RWPE2 (cell line): ENCODE results near the gene TENM4.

Experiments
- ATAC-seq: fragments of 200-7000 bp; cut with Tn5 transposase; 3 replicates; pipeline ENCODE4 v1.9.1; 2021; ENCODE audit warnings: low read depth
- DNase-seq: peaks from one replicate; pipeline ENCODE4 v3.0.0-alpha.2; 2020; ENCODE audit warnings: low spot score
- H3K27ac ChIP-seq: fragments of 450-650 bp; 2 replicates; pipeline ENCODE4 v1.5.1; 2017; ENCODE audit warnings: mild to moderate bottlenecking; ENCODE audit not compliant: poor library complexity, severe bottlenecking
- H3K27me3 ChIP-seq: fragments of 250-450 bp; sonication (Bioruptor Pico); 2 replicates; pipeline ENCODE4 v1.5.1; 2021; ENCODE audit warnings: mild to moderate bottlenecking, moderate library complexity; ENCODE audit not compliant: insufficient read depth, poor library complexity, severe bottlenecking
- H3K36me3 ChIP-seq: fragments of 250-450 bp; sonication (Bioruptor Pico); 2 replicates; pipeline ENCODE4 v1.5.1; 2020; ENCODE audit warnings: low read depth, mild to moderate bottlenecking, moderate library complexity
- H3K4me1 ChIP-seq: fragments of 250-450 bp; sonication (Bioruptor Pico); 2 replicates; pipeline ENCODE4 v1.5.1; 2021; ENCODE audit warnings: mild to moderate bottlenecking, moderate library complexity; ENCODE audit not compliant: insufficient read depth, poor library complexity, severe bottlenecking
- H3K4me3 ChIP-seq: fragments of 250-450 bp; sonication (Bioruptor Pico); 2 replicates; pipeline ENCODE4 v1.5.1; 2021; ENCODE audit warnings: mild to moderate bottlenecking, moderate library complexity; ENCODE audit not compliant: severe bottlenecking
- H3K9me3 ChIP-seq: fragments of 250-450 bp; sonication (Bioruptor Pico); 2 replicates; pipeline ENCODE4 v1.5.1; 2021; ENCODE audit warnings: mild to moderate bottlenecking, moderate library complexity; ENCODE audit not compliant: severe bottlenecking
- CTCF ChIP-seq: fragments of 450-650 bp; IDR thresholded peaks from one replicate; pipeline ENCODE4 v1.5.1; 2017; ENCODE audit warnings: mild to moderate bottlenecking, moderate library complexity; ENCODE audit not compliant: poor library complexity, severe bottlenecking

TENM4 gene

GRCh38 chr11:79439886-79440570, 802 bp downstream of the TENM4 start:
- Histone ChIP-seq H3K36me3 (no peaks in the 10 kb centered on the region), H3K27me3 (no peaks in the 10 kb centered on the region), H3K4me1 (no peaks in the 10 kb centered on the region), H3K27ac (peak overlapping the region; percentile 91), H3K9me3 (peaks cover 2% of the 10 kb centered on the region), H3K4me3 (peak overlapping the region; percentile 74)
- DNase-seq = no peak
- no peak for TF ChIP-seq CTCF
- peak; percentile 10 for ATAC-seq

GRCh38 chr11:79439410-79439885, 1.4 kb downstream of the TENM4 start:
- Histone ChIP-seq H3K27ac (peak overlapping the region; percentile 91), H3K9me3 (peaks cover 2% of the 10 kb centered on the region), H3K4me3 (peak overlapping the region; percentile 74), H3K4me1 (no peaks in the 10 kb centered on the region), H3K27me3 (no peaks in the 10 kb centered on the region), H3K36me3 (no peaks in the 10 kb centered on the region)
- DNase-seq (no peak), ATAC-seq (peak; percentile 3; the same call in 1 of the 3 replicates)
- TF ChIP-seq CTCF = no peak

DNA sequence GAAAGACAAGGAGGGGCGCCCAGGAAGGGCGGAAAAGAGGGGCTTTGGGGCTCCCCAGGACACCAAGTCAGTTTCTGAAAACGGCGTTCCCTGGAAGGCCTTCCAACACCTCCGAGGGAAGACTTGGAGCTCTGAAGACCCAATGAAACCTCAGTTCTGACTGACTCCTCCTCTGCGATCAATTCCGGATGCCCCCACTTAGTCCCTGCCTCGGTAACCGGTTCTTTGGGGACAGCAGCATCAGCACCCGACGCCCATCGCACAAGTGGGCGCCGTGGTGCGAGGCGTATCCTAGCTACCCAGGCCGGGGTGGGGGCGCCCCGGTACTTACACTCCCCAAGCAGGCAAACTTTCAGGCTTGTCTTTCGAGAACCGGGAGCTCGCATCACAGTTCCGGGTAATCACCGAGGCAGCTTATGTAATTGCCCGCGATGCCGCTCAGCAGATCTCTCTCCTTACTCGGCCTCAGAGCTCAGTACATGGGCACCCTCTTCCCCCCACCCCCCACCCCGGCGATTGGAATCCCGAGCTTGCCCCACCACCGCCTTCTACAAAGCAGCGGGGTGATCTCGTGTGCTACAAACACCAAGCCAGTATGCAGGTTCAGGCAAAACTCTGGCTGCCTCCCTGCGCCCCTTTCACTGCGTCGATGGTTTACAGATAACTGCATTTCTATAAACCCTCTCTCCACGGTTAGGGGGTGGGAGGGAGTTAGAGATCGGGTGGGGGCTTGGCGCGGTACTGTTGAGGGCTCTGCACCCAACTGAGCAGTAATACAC, 2.0 kb downstream of the TENM4 start:
- no peaks in the 10 kb centered on the region for H3K36me3 ChIP-seq
- H3K9me3 ChIP-seq = peaks cover 2% of the 10 kb centered on the region
- H3K4me3 ChIP-seq = peak overlapping the region; percentile 74
- DNase-seq (no peak), ATAC-seq (peak; percentile 6; the same call in 1 of the 3 replicates)
- H3K4me1 ChIP-seq = no peaks in the 10 kb centered on the region
- no peak for TF ChIP-seq CTCF
- H3K27me3 ChIP-seq = no peaks in the 10 kb centered on the region
- peak overlapping the region; percentile 91 for H3K27ac ChIP-seq

GRCh38 chr11:79437981-79438630, 2.7 kb downstream of the TENM4 start:
- DNase-seq (peak; percentile 66), ATAC-seq (peak; percentile 24)
- TF ChIP-seq CTCF = no peak
- Histone ChIP-seq H3K9me3 (peaks cover 2% of the 10 kb centered on the region), H3K27ac (peak overlapping the region; percentile 91), H3K36me3 (no peaks in the 10 kb centered on the region), H3K27me3 (no peaks in the 10 kb centered on the region), H3K4me3 (peak overlapping the region; percentile 74), H3K4me1 (no peaks in the 10 kb centered on the region)
